AG09319 (cell line): ENCODE results near the gene BUD31.

Experiments used
- DNase-seq: peaks from one replicate; pipeline ENCODE4 v3.0.0-alpha.2; 2010; ENCODE audit warnings: low read depth; ENCODE audit errors: extremely low read depth
- CTCF ChIP-seq: IDR thresholded peaks from 2 replicates; pipeline ENCODE4 v1.5.1; 2011; ENCODE audit warnings: low read depth, mild to moderate bottlenecking, inconsistent platforms, low read length, moderate library complexity

The BUD31 gene

GRCh38 chr7:99368750-99369389, 39.9 kb upstream of the BUD31 start:
- no peak for TF ChIP-seq CTCF
- no peak for DNase-seq

- no peak for DNase-seq
- TF ChIP-seq CTCF, result no peak
Observed at GRCh38 chr7:99369767-99370391, 38.9 kb upstream of the BUD31 start.

DNA sequence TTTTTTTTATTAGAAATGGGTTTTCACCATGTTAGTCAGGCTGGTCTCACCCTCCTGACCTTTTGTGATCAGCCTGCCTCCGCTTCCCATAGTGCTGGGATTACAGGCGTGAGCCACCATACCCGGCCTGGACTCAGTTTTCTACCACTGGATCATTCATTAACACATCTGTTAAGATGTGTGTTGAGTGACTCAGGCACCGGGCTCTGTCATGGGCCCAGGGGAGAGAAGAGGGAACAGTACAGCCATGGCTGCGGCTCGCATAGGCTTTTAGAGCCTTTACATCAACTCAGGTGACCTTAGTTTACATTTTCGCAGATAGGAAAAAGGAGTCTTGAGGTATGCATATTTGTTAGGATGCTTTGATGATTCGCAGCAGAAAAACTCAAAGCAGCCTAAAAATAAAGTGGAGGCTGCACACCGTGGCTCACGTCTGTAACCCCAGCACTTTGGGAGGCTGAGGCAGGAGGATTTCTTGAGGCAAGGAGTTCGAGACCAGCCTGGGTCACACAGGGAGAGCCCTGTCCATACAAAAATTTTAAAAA, 37.3 kb upstream of the BUD31 start:
- no peak for DNase-seq

DNA sequence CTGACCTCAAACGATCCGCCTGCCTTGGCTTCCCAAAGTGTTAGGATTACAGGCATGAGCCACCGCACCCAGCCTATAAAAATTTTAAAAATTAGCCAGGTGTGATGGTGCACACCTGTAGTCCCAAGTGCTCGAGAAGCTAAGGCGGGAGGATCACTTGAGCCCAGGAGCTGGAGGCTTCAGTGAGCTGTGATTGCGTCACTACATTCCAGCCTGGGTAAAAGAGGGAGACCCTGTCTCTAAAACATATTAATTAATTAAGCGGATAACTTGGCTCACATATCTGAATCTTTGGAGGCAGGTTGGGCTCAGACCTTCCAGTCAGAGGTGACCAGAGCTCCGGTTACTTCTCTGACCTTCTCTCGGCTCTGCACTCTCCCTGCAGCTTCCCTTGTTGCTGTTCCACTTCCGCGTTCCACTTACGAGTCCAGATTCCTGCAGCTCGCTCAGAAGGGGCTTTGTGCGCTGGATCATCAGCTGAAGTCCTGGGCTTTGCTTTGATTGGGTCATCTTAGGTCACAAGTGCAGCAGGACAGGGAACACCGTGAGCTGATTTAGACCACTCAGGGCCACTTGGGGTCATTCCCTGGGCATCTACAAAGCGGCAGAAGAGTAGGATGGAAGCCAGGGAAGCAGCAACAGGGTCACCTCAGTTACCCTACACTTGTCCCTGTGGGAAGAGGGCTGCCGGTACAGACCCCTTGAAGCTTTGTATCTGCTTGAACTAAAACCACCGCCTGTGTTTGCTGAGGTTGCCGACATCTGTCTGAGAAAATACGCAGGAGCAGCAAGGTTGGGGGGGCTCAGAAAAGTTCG, 36.3 kb upstream of the BUD31 start:
- no peak for DNase-seq
- no peak for TF ChIP-seq CTCF

More for the DNA sequence above, 37.3 kb upstream of the BUD31 start:
- TF ChIP-seq CTCF, result no peak

DNA sequence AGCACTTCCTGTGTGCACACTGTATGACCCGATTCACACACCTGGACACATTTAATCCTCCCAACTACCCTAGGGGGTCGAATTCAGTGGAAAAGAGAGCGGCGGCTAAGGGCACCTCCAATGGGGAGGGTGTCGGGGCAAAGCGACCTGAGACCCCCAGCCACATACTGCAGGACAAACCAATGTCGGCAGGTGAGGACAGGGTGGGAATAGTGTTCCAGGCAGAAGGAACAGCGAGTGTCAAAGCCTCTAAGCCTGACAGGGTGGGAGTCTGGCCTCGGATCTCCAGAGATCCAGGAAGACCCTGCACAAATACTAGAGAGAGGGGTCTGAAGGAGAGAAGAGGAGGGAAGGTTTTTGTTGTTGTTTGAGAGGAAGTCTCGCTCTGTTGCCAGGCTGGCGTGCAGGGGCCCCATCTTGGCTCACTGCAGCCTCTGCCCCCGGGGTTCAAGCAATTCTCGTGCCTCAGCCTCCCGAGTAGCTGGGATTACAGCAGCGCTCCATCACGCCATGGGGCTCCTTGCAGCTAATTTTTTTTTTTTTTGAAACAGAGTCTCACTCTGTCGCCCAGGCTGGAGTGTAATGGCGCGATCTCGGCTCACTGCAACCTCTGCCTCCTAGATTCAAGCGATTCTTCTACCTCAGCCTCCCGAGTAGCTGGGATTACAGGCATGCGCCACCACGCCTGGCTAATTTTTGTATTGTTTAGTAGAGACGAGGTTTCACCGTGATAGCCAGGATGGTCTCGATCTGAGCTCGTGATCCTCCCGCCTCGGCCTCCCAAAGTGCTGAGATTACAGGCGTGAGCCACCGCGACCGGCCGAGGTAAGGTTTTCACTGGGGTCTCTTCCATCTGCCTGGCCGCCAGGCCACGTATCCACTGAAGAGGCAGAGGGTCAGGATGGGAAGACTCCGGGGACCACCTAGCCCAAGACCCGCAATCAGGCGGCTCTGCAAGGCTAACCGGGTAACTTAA, 35.4 kb upstream of the BUD31 start:
- no peak for TF ChIP-seq CTCF

DNA sequence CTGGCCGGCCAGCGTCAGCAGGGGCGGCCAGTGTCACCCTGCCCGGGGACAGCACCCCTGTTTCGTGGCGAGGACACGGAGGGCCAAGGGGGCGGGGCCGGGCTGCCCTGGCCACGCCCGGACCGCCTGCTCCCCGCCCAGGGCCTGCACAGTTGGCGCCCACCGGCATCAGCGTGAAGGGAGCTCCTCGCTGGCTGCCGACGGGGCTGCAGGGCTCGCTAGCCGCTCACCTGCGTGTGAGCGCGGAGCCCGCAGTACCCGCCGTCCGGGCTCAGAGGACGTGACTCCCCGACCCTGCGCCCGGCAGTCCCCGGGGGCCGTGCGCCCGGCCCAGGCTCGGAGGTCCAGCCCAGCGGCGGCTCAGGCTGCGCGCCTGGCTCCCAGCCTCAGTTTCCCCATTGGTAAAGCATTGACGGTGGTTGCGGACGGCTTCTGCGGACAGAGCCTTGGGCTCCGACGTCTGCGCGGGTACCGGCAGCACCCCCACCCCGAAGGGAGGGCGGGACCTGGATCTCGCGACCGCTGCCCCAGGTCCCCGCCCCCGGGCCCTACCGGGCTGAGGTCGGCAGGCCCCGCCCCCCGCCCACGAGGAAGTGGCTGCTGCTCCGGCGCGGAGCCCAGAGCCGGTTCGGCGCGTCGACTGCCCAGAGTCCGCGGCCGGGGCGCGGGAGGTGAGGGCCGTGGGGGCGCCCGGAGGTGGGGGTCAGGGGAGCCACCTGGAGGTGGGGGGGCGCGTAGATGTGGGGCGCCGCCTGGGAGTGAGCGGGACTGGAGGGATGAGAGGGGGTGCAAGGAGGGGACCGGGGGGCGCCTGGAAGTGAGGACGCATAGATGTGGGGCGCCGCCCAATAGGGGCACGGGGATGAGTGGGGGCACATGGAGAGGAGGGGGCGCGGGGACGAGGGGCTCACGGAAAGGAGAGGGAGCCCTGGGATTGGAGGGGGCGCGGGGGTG, 34.4 kb upstream of the BUD31 start, which contains the start of gene ARPC1B:
TSS of gene ARPC1B (plus strand) at position 620 of the 954 bp plus-strand sequence. CDS start 10,985 bp downstream, outside the sequence.
- TF ChIP-seq CTCF, result no peak
- DNase-seq, result no peak

More for the DNA sequence above, 35.4 kb upstream of the BUD31 start:
- DNase-seq, result no peak
